NB4 (cell line): Measurements from ENCODE around the gene ANKS1A.

Experiments
- DNase-seq: peaks from one replicate; pipeline ENCODE4 v3.0.0; 2010; ENCODE audit warnings: low read depth
- H3K4me3 ChIP-seq: one replicate; pipeline ENCODE4 v1.5.1; 2011; ENCODE audit warnings: mild to moderate bottlenecking, low read depth, low read length, moderate library complexity
- CTCF ChIP-seq: IDR thresholded peaks from one replicate; pipeline ENCODE4 v1.5.1; 2012; ENCODE audit warnings: low read depth, low read length
- MAX ChIP-seq: IDR thresholded peaks from 2 replicates; pipeline ENCODE4 v1.6.1; 2011; ENCODE audit warnings: low read depth, low read length
- MYC ChIP-seq: IDR thresholded peaks from 2 replicates; pipeline ENCODE4 v1.6.1; 2011; ENCODE audit warnings: low read depth, low read length
- POLR2A ChIP-seq: IDR thresholded peaks from 2 replicates; pipeline ENCODE4 v1.6.1; 2011; ENCODE audit warnings: mild to moderate bottlenecking; ENCODE audit not compliant: insufficient read length; ENCODE audit errors: extremely low read depth

ANKS1A gene

GRCh38 chr6:35084511-35085203 lies 195.6 kb downstream of the ANKS1A start:
- no peak for DNase-seq
- TF ChIP-seq MYC (no peak), CTCF (no peak), MAX (no peak), POLR2A (no peak)
- no peak overlapping the region for H3K4me3 ChIP-seq

GRCh38 chr6:35085359-35086281 lies 196.6 kb downstream of the ANKS1A start:
- no peak for TF ChIP-seq POLR2A
- TF ChIP-seq MAX = no peak
- TF ChIP-seq CTCF = no peak
- no peak for TF ChIP-seq MYC
- H3K4me3 ChIP-seq = no peak overlapping the region
- no peak for DNase-seq

GRCh38 chr6:35086282-35086632 lies 197.2 kb downstream of the ANKS1A start:
- no peak for DNase-seq
- no peak overlapping the region for H3K4me3 ChIP-seq
- TF ChIP-seq MAX (no peak), MYC (no peak), CTCF (no peak), POLR2A (no peak)

- no peak for TF ChIP-seq MYC
- no peak for TF ChIP-seq CTCF
- no peak for TF ChIP-seq MAX
- no peak for TF ChIP-seq POLR2A
- no peak for DNase-seq
- H3K4me3 ChIP-seq = no peak overlapping the region
Observed at GRCh38 chr6:35086636-35087360, 197.7 kb downstream of the ANKS1A start.

- TF ChIP-seq CTCF (no peak), MYC (no peak), MAX (no peak), POLR2A (no peak)
- no peak for DNase-seq
- no peak overlapping the region for H3K4me3 ChIP-seq
Observed at GRCh38 chr6:35087361-35088280, 198.6 kb downstream of the ANKS1A start.
